ENCODE data around the gene STX7.
"Not testable (repeated sequence)": the region's sequence is repeated elsewhere in the genome, so short reads cannot be mapped to it uniquely, and the experiment has no call there.

Gene STX7

GRCh38 chr6:132512638-132513632 is at the start of gene STX7:
TSS of gene STX7 (minus strand) at chr6:132513116. CDS start at chr6:132503530, 9,586 bp downstream.
- DNase-seq: peak; percentile 60 to 95 (median 91)

GRCh38 chr6:132560087-132560486 is 47.2 kb upstream of the STX7 start:
- not testable (repeated sequence) for DNase-seq

- no peak for DNase-seq
Measured at GRCh38 chr6:132552372-132552771, 39.5 kb upstream of the STX7 start, which contains the start of gene TAAR8. TSS of gene TAAR8 (plus strand) at chr6:132552672. CDS start at chr6:132552693, 21 bp downstream.

DNA sequence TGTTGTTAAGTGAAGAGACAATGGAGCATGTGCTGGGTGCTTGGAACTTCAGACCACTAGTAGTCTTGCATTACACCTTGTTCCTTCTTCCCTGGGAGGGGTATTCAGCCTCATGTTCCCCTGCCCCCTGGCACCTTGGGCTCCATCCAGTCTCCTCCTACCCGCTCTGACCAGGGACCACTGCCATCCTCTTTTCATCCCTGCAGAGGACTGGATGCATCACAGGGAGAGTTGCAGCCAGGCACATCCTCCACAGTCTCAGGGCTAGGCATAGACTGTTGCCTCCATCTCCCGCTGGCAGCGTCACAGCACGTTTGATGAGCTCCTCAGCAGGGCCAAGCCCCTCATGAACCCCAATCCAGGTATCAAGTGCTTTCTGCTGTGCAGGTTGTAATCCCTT is 38.3 kb upstream of the STX7 start:
- DNase-seq: no peak

DNA sequence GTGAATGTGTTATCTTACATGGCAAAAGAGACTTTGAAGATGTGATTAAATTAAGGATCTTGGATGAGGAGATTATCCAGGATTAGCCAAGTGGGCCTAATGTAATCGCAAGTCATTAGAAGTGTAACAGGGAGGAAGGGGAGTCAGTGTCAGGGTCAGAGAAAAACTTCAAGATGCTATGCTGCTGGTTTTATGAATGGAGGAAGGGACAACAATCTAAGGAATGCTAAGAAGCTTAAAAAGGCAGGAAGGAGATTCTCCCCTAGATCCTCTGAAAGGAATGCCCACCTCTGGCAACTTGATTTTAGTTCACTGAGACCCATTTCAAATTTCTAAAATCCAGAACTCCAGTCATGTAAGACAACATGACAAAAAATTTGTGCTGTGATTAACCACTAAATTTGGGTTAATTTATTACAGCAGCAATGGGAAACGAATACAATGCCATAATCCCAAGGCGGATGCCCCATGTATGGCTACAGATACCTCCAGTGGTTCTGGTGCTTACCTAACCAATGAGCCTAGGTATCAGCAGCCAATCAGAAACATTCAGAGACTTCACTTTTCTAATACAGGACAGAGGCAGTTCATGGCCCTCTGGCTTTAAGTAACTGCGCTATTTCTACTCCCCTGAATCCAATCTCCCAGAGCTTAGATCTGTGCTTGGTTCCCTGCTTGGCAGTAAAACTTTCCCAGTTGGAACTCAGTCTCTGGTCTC is 36.0 kb upstream of the STX7 start:
- no peak for DNase-seq

DNA sequence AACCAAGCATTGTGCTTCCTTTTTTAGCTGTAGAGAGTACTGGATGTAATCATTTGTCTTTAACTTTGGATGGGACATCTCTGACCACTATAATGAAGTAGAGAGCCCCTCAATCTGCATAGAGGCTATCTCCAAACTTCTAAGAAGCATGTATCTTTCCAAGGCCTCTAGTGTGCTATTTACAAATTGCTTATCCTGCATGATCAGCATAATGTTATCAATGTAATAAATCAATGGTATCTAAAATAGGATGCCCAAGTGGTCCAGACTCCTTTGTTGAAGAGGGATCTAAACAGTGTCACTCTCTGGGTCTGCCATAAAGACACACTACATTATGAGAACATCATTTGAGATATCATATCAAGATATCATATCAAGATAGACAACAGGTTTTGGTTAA is 31.9 kb upstream of the STX7 start:
- DNase-seq: no peak

GRCh38 chr6:132537977-132538376 is 25.1 kb upstream of the STX7 start, which contains the start of gene TAAR9:
TSS of gene TAAR9 (plus strand) at chr6:132538277. CDS start at chr6:132538290, 13 bp downstream.
- no peak for DNase-seq

GRCh38 chr6:132537145-132537544 is 24.2 kb upstream of the STX7 start:
- no peak for DNase-seq

DNA sequence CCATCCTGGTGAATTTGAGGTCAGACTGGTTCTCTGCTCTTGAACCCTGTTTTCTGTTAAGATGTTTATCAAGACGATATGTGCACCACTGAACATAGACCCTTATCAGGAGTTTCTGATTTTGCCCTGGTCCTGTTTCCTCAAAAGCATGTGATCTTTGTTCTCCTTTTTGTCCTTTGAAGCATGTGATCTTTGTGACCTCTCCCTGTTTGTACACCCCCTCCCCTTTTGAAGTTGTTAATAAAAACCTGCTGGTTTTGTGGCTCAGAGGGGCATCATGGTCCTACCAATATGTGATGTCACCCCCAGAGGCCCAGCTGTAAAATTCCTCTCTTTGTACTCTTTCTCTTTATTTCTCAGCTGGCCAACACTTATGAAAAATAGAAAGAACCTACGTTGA is 21.6 kb upstream of the STX7 start:
- DNase-seq: not testable (repeated sequence)

- DNase-seq: peak in 35 of 58 donors; percentile 4 to 71 (median 28)
Measured at GRCh38 chr6:132530293-132530974, 17.5 kb upstream of the STX7 start.

GRCh38 chr6:132527791-132528190 is 14.9 kb upstream of the STX7 start:
- no peak for DNase-seq

- DNase-seq: no peak
Measured at GRCh38 chr6:132526461-132526860, 13.5 kb upstream of the STX7 start.

GRCh38 chr6:132525866-132526265 is 12.9 kb upstream of the STX7 start:
- no peak for DNase-seq

- no peak for DNase-seq
Measured at GRCh38 chr6:132524646-132525045, 11.7 kb upstream of the STX7 start.

DNA sequence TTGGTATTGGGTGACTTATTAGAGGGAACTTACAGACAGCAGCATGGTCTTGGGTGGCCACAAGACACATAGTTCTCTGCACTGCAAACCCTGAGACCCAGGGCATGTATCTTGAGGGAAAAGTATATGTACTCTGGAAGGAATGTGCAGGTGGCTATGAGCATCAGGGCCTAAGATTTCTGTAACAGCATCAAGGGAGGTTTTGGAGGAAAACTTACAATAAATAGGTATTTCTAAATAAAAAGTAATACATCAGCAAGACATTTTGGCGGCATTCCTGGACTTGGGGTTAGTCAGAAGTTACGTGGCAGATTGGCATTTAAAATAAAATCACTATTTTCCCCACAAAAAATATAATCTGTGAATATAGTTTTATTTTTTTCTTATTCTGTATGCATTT is 8.0 kb upstream of the STX7 start:
- no peak for DNase-seq

DNA sequence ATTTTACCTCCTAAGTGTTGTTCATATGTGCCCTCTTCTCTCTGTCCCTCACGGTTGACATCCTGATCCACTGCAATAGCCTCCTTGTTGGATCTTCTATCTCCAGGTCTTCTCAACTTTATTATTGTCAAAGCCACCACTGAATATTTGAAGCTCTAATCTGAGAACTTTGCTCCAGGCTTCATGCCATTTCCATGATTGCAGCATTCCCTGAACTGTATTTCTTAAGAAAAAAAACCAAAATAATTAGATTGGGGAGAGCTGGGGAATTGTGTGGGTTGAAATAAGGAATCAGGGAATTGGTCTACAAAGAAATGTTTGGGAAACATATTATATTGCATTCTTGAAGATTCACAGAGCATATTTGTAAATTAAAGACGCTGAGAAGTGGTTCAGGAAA is 2.5 kb upstream of the STX7 start:
- no peak for DNase-seq

GRCh38 chr6:132513831-132514545 is 1.1 kb upstream of the STX7 start:
- peak in 1 of 58 donors; percentile 10 for DNase-seq

- no peak for DNase-seq
Measured at GRCh38 chr6:132512342-132512637, 626 bp downstream of the STX7 start.

DNA sequence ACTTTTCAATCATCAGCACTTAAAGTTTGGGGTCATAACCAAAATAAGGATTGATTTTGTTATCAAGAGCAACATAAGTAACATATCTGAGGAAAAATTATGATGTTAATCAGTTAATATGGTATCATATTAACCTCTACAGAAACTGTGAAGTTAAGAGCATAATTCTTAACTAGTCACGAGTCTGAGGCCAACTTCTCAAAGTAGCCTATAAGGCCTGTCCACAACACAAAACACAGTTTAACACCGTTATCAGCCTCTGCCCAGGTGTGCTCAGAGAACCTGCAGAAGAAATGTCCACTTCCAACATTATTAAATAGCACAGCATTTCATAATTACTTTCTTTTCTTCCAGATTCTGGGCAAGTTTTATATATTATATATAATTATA is 1.1 kb downstream of the STX7 start:
- no peak for DNase-seq

GRCh38 chr6:132511210-132511830 is 1.6 kb downstream of the STX7 start:
- DNase-seq: peak in 1 of 58 donors; percentile 20

All from anterior cingulate cortex (tissue), 58 donors.